ENCODE data around the gene AASS. TPM values are rescaled to one million over a fixed set of nuclear protein-coding genes. Genes with fewer than 3 reads are reported as not detected.

The AASS gene
- total RNA-seq, 1 experiment from 2014 or later = 15.6 TPM

GRCh38 chr7:122070062-122070461 is 74.0 kb downstream of the AASS start:
- Mint-ChIP-seq H3K27ac (ENCODE audit: low read depth, unreplicated experiment) (no peak overlapping the region), H3K9me3 (ENCODE audit: unreplicated experiment) (no peaks in the 10 kb centered on the region), H3K4me1 (ENCODE audit: insufficient read depth, unreplicated experiment) (peaks cover 3% of the 10 kb centered on the region), H3K36me3 (ENCODE audit: insufficient read depth, unreplicated experiment) (peaks cover 1% of the 10 kb centered on the region), H3K4me3 (ENCODE audit: unreplicated experiment) (no peak overlapping the region), H3K27me3 (ENCODE audit: insufficient read depth, unreplicated experiment) (no peaks in the 10 kb centered on the region)
- no peak for TF ChIP-seq CTCF (IDR thresholded peaks at IDR 0.05; ENCODE audit: unreplicated experiment)
- no peak for DNase-seq (ENCODE audit: unreplicated experiment)
- intact Hi-C loops (cut with micrococcal nuclease) = no loop called here
- POLR2A ChIA-PET = no interaction called here
- CTCF ChIA-PET = no interaction called here
- BruUV-seq (replicated peaks) = no TSS peak

GRCh38 chr7:122068999-122069398 is 75.0 kb downstream of the AASS start:
- Mint-ChIP-seq H3K4me1 (ENCODE audit: insufficient read depth, unreplicated experiment) (peaks cover 5% of the 10 kb centered on the region), H3K9me3 (ENCODE audit: unreplicated experiment) (no peaks in the 10 kb centered on the region), H3K4me3 (ENCODE audit: unreplicated experiment) (no peak overlapping the region), H3K27me3 (ENCODE audit: insufficient read depth, unreplicated experiment) (no peaks in the 10 kb centered on the region), H3K36me3 (ENCODE audit: insufficient read depth, unreplicated experiment) (no peaks in the 10 kb centered on the region), H3K27ac (ENCODE audit: low read depth, unreplicated experiment) (no peak overlapping the region)
- intact Hi-C loops (cut with micrococcal nuclease) = no loop called here
- no peak for TF ChIP-seq CTCF (IDR thresholded peaks at IDR 0.05; ENCODE audit: unreplicated experiment)
- no TSS peak for BruUV-seq (replicated peaks)
- POLR2A ChIA-PET = no interaction called here
- no peak for DNase-seq (ENCODE audit: unreplicated experiment)
- CTCF ChIA-PET = interaction anchor here (0.5 to 0.7 kb wide), 3 partner anchors 401 to 1419 kb away, joined by 3 to 4 read pairs (median 3); no protein-coding TSS in a partner anchor

DNA sequence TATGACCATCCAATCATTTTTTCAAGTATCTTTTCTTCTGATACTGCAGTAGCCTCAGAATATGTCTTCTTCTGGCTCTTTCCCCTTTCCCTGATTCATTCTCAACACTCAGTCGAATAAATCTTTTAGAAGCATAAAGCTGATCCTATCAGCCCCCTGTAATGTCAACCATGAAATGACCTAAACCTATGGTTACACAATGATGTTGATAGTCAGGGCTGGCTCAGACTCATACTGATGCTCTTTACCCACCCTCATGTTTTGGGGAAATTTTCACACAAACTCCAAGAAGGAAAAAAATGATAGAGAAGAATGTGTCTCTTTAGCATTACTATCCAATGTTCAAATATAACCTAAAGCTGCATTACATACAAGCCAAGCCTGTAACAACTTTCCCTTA is 76.0 kb downstream of the AASS start:
- Mint-ChIP-seq H3K9me3 (ENCODE audit: unreplicated experiment) (no peaks in the 10 kb centered on the region), H3K36me3 (ENCODE audit: insufficient read depth, unreplicated experiment) (no peaks in the 10 kb centered on the region), H3K4me3 (ENCODE audit: unreplicated experiment) (no peak overlapping the region), H3K4me1 (ENCODE audit: insufficient read depth, unreplicated experiment) (peaks cover 5% of the 10 kb centered on the region), H3K27me3 (ENCODE audit: insufficient read depth, unreplicated experiment) (no peaks in the 10 kb centered on the region), H3K27ac (ENCODE audit: low read depth, unreplicated experiment) (no peak overlapping the region)
- ChIA-PET CTCF (no interaction called here), POLR2A (no interaction called here)
- DNase-seq (ENCODE audit: unreplicated experiment) = no peak
- BruUV-seq (replicated peaks) = no TSS peak
- TF ChIP-seq CTCF (IDR thresholded peaks at IDR 0.05; ENCODE audit: unreplicated experiment) = no peak
- intact Hi-C loops (cut with micrococcal nuclease) = no loop called here

DNA sequence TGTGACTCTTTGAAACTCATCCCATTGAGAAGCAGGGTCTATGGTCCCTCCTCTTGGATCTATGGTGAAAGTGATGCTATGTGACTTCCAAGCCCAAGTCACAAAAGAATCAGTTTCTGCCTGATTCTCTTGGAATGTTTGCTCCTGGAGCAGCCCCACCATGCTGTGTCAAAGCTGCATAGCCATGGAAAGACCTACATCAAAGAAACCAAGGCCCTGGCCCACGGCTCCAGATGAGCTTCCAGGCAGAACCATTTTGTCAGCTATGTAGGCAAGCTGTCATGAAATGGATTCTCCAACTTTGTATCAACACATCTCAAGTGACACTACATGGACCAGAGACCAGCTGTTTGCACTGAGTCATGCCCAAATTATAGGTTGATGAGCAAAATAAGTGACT is 77.0 kb downstream of the AASS start:
- no TSS peak for BruUV-seq (replicated peaks)
- POLR2A ChIA-PET = no interaction called here
- CTCF ChIA-PET = interaction anchor here (0.6 to 1.1 kb wide), 2 partner anchors 26 to 74 kb away, joined by 3 to 4 read pairs; no protein-coding TSS in a partner anchor
- TF ChIP-seq CTCF (IDR thresholded peaks at IDR 0.05; ENCODE audit: unreplicated experiment) = no peak
- peaks cover 5% of the 10 kb centered on the region for H3K4me1 Mint-ChIP-seq (ENCODE audit: insufficient read depth, unreplicated experiment)
- H3K27ac Mint-ChIP-seq (ENCODE audit: low read depth, unreplicated experiment) = no peak overlapping the region
- H3K36me3 Mint-ChIP-seq (ENCODE audit: insufficient read depth, unreplicated experiment) = no peaks in the 10 kb centered on the region
- H3K4me3 Mint-ChIP-seq (ENCODE audit: unreplicated experiment) = no peak overlapping the region
- no peaks in the 10 kb centered on the region for H3K27me3 Mint-ChIP-seq (ENCODE audit: insufficient read depth, unreplicated experiment)
- DNase-seq (ENCODE audit: unreplicated experiment) = no peak
- intact Hi-C loops (cut with micrococcal nuclease) = no loop called here
- H3K9me3 Mint-ChIP-seq (ENCODE audit: unreplicated experiment) = no peaks in the 10 kb centered on the region

All from MCF 10A (cell line).